ENCODE measurements around the gene THUMPD3.

DNA sequence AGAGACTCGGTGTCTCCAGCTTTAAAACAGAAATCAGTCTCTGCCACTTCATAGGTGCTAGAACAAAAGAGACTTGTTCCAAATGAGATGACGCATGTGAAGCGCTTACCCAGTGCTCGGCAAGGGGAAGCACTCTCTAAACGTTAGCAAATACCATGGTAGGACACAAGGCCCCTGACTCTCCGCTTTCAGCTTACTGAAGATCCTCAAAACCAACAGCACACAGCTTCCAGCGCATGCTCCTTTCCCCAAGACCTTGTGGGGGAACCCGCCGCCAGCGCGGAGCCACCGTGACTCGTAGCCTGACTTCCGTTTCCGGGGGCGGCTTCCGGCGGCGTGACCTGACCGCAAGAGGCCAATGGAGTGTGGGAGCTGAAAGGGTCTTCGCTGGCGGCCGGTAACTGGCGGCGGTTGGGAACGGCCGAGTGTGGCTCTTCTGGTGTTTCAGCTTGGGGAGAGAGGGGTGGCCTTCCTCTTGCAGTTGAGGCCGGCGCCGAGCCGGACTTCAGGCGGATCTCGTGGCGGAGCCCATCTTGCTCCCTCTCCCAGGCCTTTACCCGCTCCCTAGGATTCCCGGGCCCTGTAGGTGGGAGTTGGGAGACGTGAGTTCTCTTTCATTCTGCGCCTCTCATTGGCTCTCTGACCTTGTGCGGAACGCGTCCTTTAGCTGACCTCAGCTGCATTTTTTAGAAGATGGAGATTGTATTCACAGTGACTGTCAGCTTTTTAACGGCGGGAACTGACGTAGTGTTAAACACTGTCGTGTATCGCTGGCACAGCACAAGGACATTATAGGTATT, at the start of gene THUMPD3:
- TF ChIP-seq RAD21 (IDR thresholded peaks at IDR 0.05) (peak; percentile 41 to 42), ZBTB33 (IDR thresholded peaks at IDR 0.05) (peak; percentile 72), ATF3 (IDR thresholded peaks at IDR 0.05) (peak; percentile 39), TAF1 (conservative IDR thresholded peaks at IDR 0.05) (peak; percentile 66)
- TF ChIP-seq, protein P1, sequence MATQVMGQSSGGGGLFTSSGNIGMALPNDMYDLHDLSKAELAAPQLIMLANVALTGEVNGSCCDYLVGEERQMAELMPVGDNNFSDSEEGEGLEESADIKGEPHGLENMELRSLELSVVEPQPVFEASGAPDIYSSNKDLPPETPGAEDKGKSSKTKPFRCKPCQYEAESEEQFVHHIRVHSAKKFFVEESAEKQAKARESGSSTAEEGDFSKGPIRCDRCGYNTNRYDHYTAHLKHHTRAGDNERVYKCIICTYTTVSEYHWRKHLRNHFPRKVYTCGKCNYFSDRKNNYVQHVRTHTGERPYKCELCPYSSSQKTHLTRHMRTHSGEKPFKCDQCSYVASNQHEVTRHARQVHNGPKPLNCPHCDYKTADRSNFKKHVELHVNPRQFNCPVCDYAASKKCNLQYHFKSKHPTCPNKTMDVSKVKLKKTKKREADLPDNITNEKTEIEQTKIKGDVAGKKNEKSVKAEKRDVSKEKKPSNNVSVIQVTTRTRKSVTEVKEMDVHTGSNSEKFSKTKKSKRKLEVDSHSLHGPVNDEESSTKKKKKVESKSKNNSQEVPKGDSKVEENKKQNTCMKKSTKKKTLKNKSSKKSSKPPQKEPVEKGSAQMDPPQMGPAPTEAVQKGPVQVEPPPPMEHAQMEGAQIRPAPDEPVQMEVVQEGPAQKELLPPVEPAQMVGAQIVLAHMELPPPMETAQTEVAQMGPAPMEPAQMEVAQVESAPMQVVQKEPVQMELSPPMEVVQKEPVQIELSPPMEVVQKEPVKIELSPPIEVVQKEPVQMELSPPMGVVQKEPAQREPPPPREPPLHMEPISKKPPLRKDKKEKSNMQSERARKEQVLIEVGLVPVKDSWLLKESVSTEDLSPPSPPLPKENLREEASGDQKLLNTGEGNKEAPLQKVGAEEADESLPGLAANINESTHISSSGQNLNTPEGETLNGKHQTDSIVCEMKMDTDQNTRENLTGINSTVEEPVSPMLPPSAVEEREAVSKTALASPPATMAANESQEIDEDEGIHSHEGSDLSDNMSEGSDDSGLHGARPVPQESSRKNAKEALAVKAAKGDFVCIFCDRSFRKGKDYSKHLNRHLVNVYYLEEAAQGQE (IDR thresholded peaks at IDR 0.05) = peak; percentile 48
- TF ChIP-seq, protein P2, sequence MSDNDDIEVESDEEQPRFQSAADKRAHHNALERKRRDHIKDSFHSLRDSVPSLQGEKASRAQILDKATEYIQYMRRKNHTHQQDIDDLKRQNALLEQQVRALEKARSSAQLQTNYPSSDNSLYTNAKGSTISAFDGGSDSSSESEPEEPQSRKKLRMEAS (IDR thresholded peaks at IDR 0.05) = peak; percentile 97
- TF ChIP-seq, protein P3, sequence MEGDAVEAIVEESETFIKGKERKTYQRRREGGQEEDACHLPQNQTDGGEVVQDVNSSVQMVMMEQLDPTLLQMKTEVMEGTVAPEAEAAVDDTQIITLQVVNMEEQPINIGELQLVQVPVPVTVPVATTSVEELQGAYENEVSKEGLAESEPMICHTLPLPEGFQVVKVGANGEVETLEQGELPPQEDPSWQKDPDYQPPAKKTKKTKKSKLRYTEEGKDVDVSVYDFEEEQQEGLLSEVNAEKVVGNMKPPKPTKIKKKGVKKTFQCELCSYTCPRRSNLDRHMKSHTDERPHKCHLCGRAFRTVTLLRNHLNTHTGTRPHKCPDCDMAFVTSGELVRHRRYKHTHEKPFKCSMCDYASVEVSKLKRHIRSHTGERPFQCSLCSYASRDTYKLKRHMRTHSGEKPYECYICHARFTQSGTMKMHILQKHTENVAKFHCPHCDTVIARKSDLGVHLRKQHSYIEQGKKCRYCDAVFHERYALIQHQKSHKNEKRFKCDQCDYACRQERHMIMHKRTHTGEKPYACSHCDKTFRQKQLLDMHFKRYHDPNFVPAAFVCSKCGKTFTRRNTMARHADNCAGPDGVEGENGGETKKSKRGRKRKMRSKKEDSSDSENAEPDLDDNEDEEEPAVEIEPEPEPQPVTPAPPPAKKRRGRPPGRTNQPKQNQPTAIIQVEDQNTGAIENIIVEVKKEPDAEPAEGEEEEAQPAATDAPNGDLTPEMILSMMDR (IDR thresholded peaks at IDR 0.05; ENCODE audit: low read depth, low read length, missing input control) = no peak
